H1 (cell line): Measurements from ENCODE around the gene STKLD1. TPM values are rescaled to one million over a fixed set of nuclear protein-coding genes. Genes with fewer than 3 reads are reported as not detected.

Source experiments
- CTCF ChIA-PET: fragments of 300-600 bp; sonication (Branson Sonifier 250); formaldehyde crosslinking; loops from one replicate; lab custom pipeline; 2021; ENCODE audit not compliant: partially characterized antibody; lab: Charles Lee
- POLR2A ChIA-PET: fragments of 300-600 bp; sonication (Branson Sonifier 250); formaldehyde crosslinking; loops from one replicate; lab custom pipeline; 2021; ENCODE audit warnings: inconsistent platforms; ENCODE audit not compliant: partially characterized antibody; lab: Charles Lee
- DNase-seq, 2 experiments: peaks; one replicate each; pipeline versions ENCODE4 v3.0.0 to v3.0.0-alpha.2; 2010 to 2022; ENCODE audit warnings: low spot score in 2 of 2, low read depth in 1 of 2, mixed read lengths in 1 of 2
- FAIRE-seq: peaks from 2 replicates; lab custom pipeline; 2011; peaks lifted over from hg19 to GRCh38; lab: Jason Lieb, UNC
- H2AFZ ChIP-seq: 2 replicates; pipeline ENCODE4 v1.8.1; 2012; ENCODE audit warnings: low read length, inconsistent platforms
- H2AK5ac ChIP-seq: 2 replicates; pipeline ENCODE4 v1.6.1; 2013; ENCODE audit warnings: low read depth, low read length
- H2BK120ac ChIP-seq: replicated peaks from 2 replicates; pipeline ENCODE3; 2013; ENCODE audit warnings: low read depth, low read length, inconsistent platforms
- H2BK12ac ChIP-seq: 2 replicates; pipeline ENCODE4 v1.6.1; 2013; ENCODE audit warnings: low read depth, low read length
- H2BK15ac ChIP-seq: 2 replicates; pipeline ENCODE4 v1.6.1; 2013; ENCODE audit warnings: low read length
- H2BK20ac ChIP-seq: 2 replicates; pipeline ENCODE4 v1.6.1; 2013; ENCODE audit warnings: low read length
- H2BK5ac ChIP-seq: 2 replicates; pipeline ENCODE4 v1.6.1; 2013; ENCODE audit warnings: low read depth, low read length
- H3K14ac ChIP-seq: 2 replicates; pipeline ENCODE4 v1.6.1; 2013; ENCODE audit warnings: inconsistent platforms; ENCODE audit not compliant: insufficient read length
- H3K18ac ChIP-seq: 2 replicates; pipeline ENCODE4 v1.6.1; 2013; ENCODE audit warnings: low read length; ENCODE audit errors: extremely low read depth
- H3K23ac ChIP-seq: 2 replicates; pipeline ENCODE4 v1.6.1; 2013; ENCODE audit warnings: inconsistent platforms; ENCODE audit not compliant: insufficient read length
- H3K23me2 ChIP-seq: 2 replicates; pipeline ENCODE4 v1.6.1; 2013; ENCODE audit warnings: low read depth, low read length
- H3K27ac ChIP-seq: 2 replicates; pipeline ENCODE4 v1.6.1; 2011; ENCODE audit warnings: low read depth, low read length, inconsistent platforms
- H3K27me3 ChIP-seq, 4 experiments: replicated peaks in 1 of 4; 1 replicate in 1 of 4; 2 replicates in 3 of 4; pipeline versions ENCODE4 v1.6.1 to v1.8.1; 2011 to 2013; ENCODE audit warnings: low read length in 3 of 4, mild to moderate bottlenecking in 3 of 4, inconsistent platforms in 2 of 4, mixed read lengths in 2 of 4, moderate library complexity in 1 of 4; ENCODE audit not compliant: control insufficient read depth in 3 of 4, insufficient read depth in 3 of 4; ENCODE audit errors: extremely low read depth in 1 of 4
- H3K36me3 ChIP-seq, 4 experiments: 2 replicates each; pipeline versions ENCODE4 v1.6.1 to v1.8.1; 2011 to 2013; ENCODE audit warnings: mild to moderate bottlenecking in 4 of 4, low read length in 3 of 4, moderate library complexity in 2 of 4, control low read depth in 1 of 4, inconsistent platforms in 1 of 4; ENCODE audit not compliant: insufficient read depth in 4 of 4, control insufficient read depth in 2 of 4
- H3K4ac ChIP-seq: replicated peaks from 2 replicates; pipeline ENCODE3; 2013; ENCODE audit warnings: low read length, low read depth, mixed read lengths, inconsistent platforms; ENCODE audit not compliant: insufficient read length
- H3K4me1 ChIP-seq, 4 experiments: replicated peaks in 1 of 4; 1 replicate in 1 of 4; 2 replicates in 3 of 4; pipeline versions ENCODE4 v1.6.1 to v1.8.1; 2011 to 2013; ENCODE audit warnings: low read length in 3 of 4, inconsistent platforms in 2 of 4, mixed read lengths in 1 of 4; ENCODE audit not compliant: insufficient read depth in 4 of 4, control insufficient read depth in 3 of 4
- H3K4me2 ChIP-seq, 2 experiments: 2 replicates each; pipeline versions ENCODE4 v1.6.1 to v1.8.1; 2011 to 2013; ENCODE audit warnings: low read depth in 2 of 2, low read length in 2 of 2, control low read depth in 1 of 2, inconsistent platforms in 1 of 2, mild to moderate bottlenecking in 1 of 2; ENCODE audit not compliant: insufficient read depth in 1 of 2
- H3K4me3 ChIP-seq, 4 experiments: fragments of 200-600, 300-600 bp in 1 of 4; sonication (generic), shearing (Covaris generic), sonication (Bioruptor Twin) in 1 of 4; 2 replicates each; pipeline versions ENCODE4 v1.5.1 to v1.8.1; 2011 to 2016; ENCODE audit warnings: low read length in 4 of 4, low read depth in 3 of 4, control low read depth in 2 of 4, inconsistent platforms in 2 of 4, mild to moderate bottlenecking in 2 of 4, mixed read lengths in 1 of 4, moderate library complexity in 1 of 4; ENCODE audit not compliant: insufficient read depth in 2 of 4; ENCODE audit errors: extremely low read depth in 1 of 4
- H3K56ac ChIP-seq: replicated peaks from 2 replicates; pipeline ENCODE3; 2013; ENCODE audit warnings: low read depth, mild to moderate bottlenecking, mixed read lengths, low read length, inconsistent platforms; ENCODE audit not compliant: insufficient read length
- H3K79me1 ChIP-seq: 2 replicates; pipeline ENCODE4 v1.6.1; 2013; ENCODE audit warnings: low read depth, low read length, control low read depth
- H3K79me2 ChIP-seq, 2 experiments: 2 replicates each; pipeline versions ENCODE4 v1.6.1 to v1.8.1; 2012 to 2013; ENCODE audit warnings: low read length in 2 of 2, mild to moderate bottlenecking in 2 of 2, inconsistent platforms in 1 of 2; ENCODE audit not compliant: insufficient read depth in 2 of 2, control insufficient read depth in 1 of 2
- H3K9ac ChIP-seq, 4 experiments: replicated peaks in 1 of 4; 1 replicate in 1 of 4; 2 replicates in 3 of 4; pipeline versions ENCODE4 v1.6.1 to v1.8.1; 2011 to 2013; ENCODE audit warnings: low read depth in 3 of 4, low read length in 3 of 4, control low read depth in 2 of 4, mild to moderate bottlenecking in 2 of 4, moderate library complexity in 2 of 4, inconsistent platforms in 1 of 4; ENCODE audit errors: extremely low read depth in 1 of 4
- H3K9me3 ChIP-seq, 2 experiments: 2 replicates each; pipeline versions ENCODE4 v1.6.1 to v1.8.1; 2012 to 2013; ENCODE audit warnings: mild to moderate bottlenecking in 2 of 2, moderate library complexity in 2 of 2, control low read depth in 1 of 2, inconsistent platforms in 1 of 2, low read depth in 1 of 2, low read length in 1 of 2, mixed read lengths in 1 of 2; ENCODE audit not compliant: insufficient read depth in 2 of 2
- H4K20me1 ChIP-seq, 2 experiments: replicated peaks in 1 of 2; 2 replicates each; pipeline versions ENCODE3 to v1.8.1; 2011 to 2013; ENCODE audit warnings: inconsistent platforms in 2 of 2, low read length in 2 of 2, mild to moderate bottlenecking in 1 of 2; ENCODE audit not compliant: insufficient read depth in 2 of 2, control insufficient read depth in 1 of 2
- H4K5ac ChIP-seq: 2 replicates; pipeline ENCODE4 v1.6.1; 2013; ENCODE audit warnings: low read length, low read depth, mixed read lengths, inconsistent platforms; ENCODE audit not compliant: insufficient read length
- H4K8ac ChIP-seq: 2 replicates; pipeline ENCODE4 v1.8.0; 2013; ENCODE audit warnings: mild to moderate bottlenecking, moderate library complexity, low read length, inconsistent platforms; ENCODE audit not compliant: insufficient read depth; ENCODE audit errors: extremely low read depth
- H4K91ac ChIP-seq: replicated peaks from 2 replicates; pipeline ENCODE3; 2013; ENCODE audit warnings: low read length, mixed read lengths, inconsistent platforms; ENCODE audit not compliant: insufficient read length
- CBX5 ChIP-seq: fragments of 300-800, 300-1000 bp; sonication (generic); IDR thresholded peaks from 2 replicates; pipeline ENCODE4 v1.7.1; 2016; ENCODE audit warnings: antibody characterized with exemption, low read length, low read depth
- EP300 ChIP-seq, 2 experiments: IDR thresholded peaks; 1 replicate in 1 of 2; 2 replicates in 1 of 2; pipeline ENCODE4 v1.6.1; 2011 to 2012; ENCODE audit warnings: low read depth in 2 of 2, low read length in 2 of 2, mild to moderate bottlenecking in 2 of 2, borderline replicate concordance in 1 of 2, inconsistent platforms in 1 of 2, moderate library complexity in 1 of 2
- EZH2 ChIP-seq: fragments of 200-600 bp; sonication (generic); IDR thresholded peaks from 2 replicates; pipeline ENCODE4 v1.7.1; 2012; ENCODE audit warnings: low read depth, mild to moderate bottlenecking, moderate library complexity, low read length, inconsistent platforms; ENCODE audit not compliant: severe bottlenecking
- HDAC2 ChIP-seq, 2 experiments: fragments of 300-600 bp in 1 of 2; sonication (generic) in 1 of 2; IDR thresholded peaks; 2 replicates each; pipeline ENCODE4 v1.6.1; 2011 to 2012; ENCODE audit warnings: low read depth in 2 of 2, low read length in 2 of 2, mild to moderate bottlenecking in 2 of 2, moderate library complexity in 2 of 2, borderline replicate concordance in 1 of 2, inconsistent platforms in 1 of 2
- KDM5A ChIP-seq: fragments of 200-600 bp; IDR thresholded peaks from 2 replicates; pipeline ENCODE4 v1.7.1; 2012; ENCODE audit warnings: mild to moderate bottlenecking, low read length, inconsistent platforms, mixed read lengths
- SAP30 ChIP-seq: fragments of 300-600 bp; sonication (generic); IDR thresholded peaks from 2 replicates; pipeline ENCODE4 v1.7.1; 2012; ENCODE audit warnings: low read length, moderate library complexity, mild to moderate bottlenecking, inconsistent platforms; ENCODE audit not compliant: insufficient read depth, insufficient replicate concordance
- SIRT6 ChIP-seq: IDR thresholded peaks from one replicate; pipeline ENCODE4 v1.7.1; 2012; ENCODE audit warnings: low read length, inconsistent platforms
- TAF1 ChIP-seq: IDR thresholded peaks from 2 replicates; pipeline ENCODE4 v1.6.1; 2011; ENCODE audit warnings: mild to moderate bottlenecking, low read depth, low read length
- WGBS, 2 experiments: shearing (Covaris generic) in 1 of 2; methylation state at CpG; one replicate each; pipeline versions ENCODE4 v1.1.6 to v1.1.7; 2013 to 2015; ENCODE audit warnings: low lambda C conversion rate in 2 of 2, mixed read lengths in 2 of 2, inconsistent platforms in 1 of 2, low coverage in 1 of 2, missing lambda C conversion rate in 1 of 2; ENCODE audit not compliant: insufficient replicate concordance in 2 of 2, insufficient coverage in 1 of 2, insufficient read length in 1 of 2; ENCODE audit errors: extremely low coverage in 1 of 2, missing lambda C conversion rate in 1 of 2; 5-methylcytosine and 5-hydroxymethylcytosine counted together
- polyA plus RNA-seq, 7 experiments: library from polyadenylated mRNA; depleted of rRNA in 3 of 7; stranded (reverse) in 5 of 7; unstranded in 2 of 7; fragments of >200 nt in 5 of 7; fragments of 200-250 nt in 2 of 7; gene quantifications; 1 replicate in 5 of 7; 2 replicates in 1 of 7; 4 replicates in 1 of 7; pipeline versions ENCODE4 v1.2.1 to v1.2.3, GENCODE V29; 2011 to 2013; ENCODE audit warnings: missing spikeins in 2 of 7, mixed read lengths in 2 of 7
- total RNA-seq: library from RNA; stranded (reverse); fragmentation: NEBNext Ultra II Directional; extraction: Animal tissue kit (Norgen Biotek cat#: 25700); gene quantifications from 2 replicates; pipeline ENCODE4 v1.2.1, GENCODE V29; 2021

Gene STKLD1
- total and polyA plus RNA-seq, 2 of the 8 experiments (the other 6 are each of a cell fraction or from before 2014, with no cell fraction given): 0.26 TPM; not detected in 1

- DNase-seq: no peak
- Histone ChIP-seq H3K4me1 (no peaks in the 10 kb centered on the region; a peak in 1 of 7 replicates), H3K27ac (no peak overlapping the region), H3K9me3 (peaks cover 4 to 11% of the 10 kb centered on the region in 2 experiments; a peak in 3 of 4 replicates), H3K79me1 (no peaks in the 10 kb centered on the region), H3K14ac (no peak overlapping the region), H3K4me3 (no peak overlapping the region), H4K20me1 (peaks cover 0 to 10% of the 10 kb centered on the region in 2 experiments), H2AFZ (no peak overlapping the region; the same call in 1 of the 2 replicates), H2BK12ac (no peak overlapping the region), H2BK120ac (no peak overlapping the region), H2AK5ac (no peak overlapping the region), H3K27me3 (peaks cover 0 to 2% (median 0%) of the 10 kb centered on the region in 4 experiments; a peak in 2 of 7 replicates), H3K23me2 (peaks cover 13% of the 10 kb centered on the region; the same call in 1 of the 2 replicates), H4K91ac (no peak overlapping the region), H3K9ac (no peak overlapping the region), H4K5ac (no peak overlapping the region), H3K18ac (no peak overlapping the region), H4K8ac (no peak overlapping the region), H2BK15ac (no peak overlapping the region), H3K4me2 (no peak overlapping the region), H2BK5ac (no peak overlapping the region), H3K56ac (no peak overlapping the region), H3K36me3 (no peaks in the 10 kb centered on the region; a peak in 1 of 8 replicates), H3K79me2 (no peaks in the 10 kb centered on the region), H3K4ac (no peak overlapping the region), H2BK20ac (no peak overlapping the region), H3K23ac (no peak overlapping the region)
- POLR2A ChIA-PET: interaction anchor here (0.6 to 2.6 kb wide), 4 partner anchors 9 to 233 kb away, joined by 3 to 11 read pairs (median 6); no protein-coding TSS in a partner anchor
- WGBS, 2 experiments: 88% methylated on average over 9 of the region's 9 CpGs; no CpG with 5 or more reads in 1 of the 2 experiments
- no peak for TF ChIP-seq HDAC2 (IDR thresholded peaks at IDR 0.05; ENCODE audit: borderline replicate concordance in 1 of 2, low read depth in 2 of 2, low read length in 2 of 2)
- no peak for TF ChIP-seq EP300 (IDR thresholded peaks at IDR 0.05; ENCODE audit: borderline replicate concordance in 1 of 2, low read depth in 2 of 2, low read length in 2 of 2)
- TF ChIP-seq SIRT6: no peak
- no peak for TF ChIP-seq TAF1
- no peak for TF ChIP-seq CBX5
- TF ChIP-seq EZH2: no peak
- no peak for TF ChIP-seq KDM5A
- no peak for TF ChIP-seq SAP30
- CTCF ChIA-PET: interaction anchor here (1.1 to 4.7 kb wide), 5 partner anchors 9 to 28 kb away, joined by 3 to 52 read pairs (median 5); no protein-coding TSS in a partner anchor
- no peak for FAIRE-seq
Measured at GRCh38 chr9:133387680-133388079, 11.5 kb downstream of the STKLD1 start.
